Type B pancreatic cell (in vitro differentiated cells): ENCODE measurements around the gene SVOP. TPM values are rescaled to one million over a fixed set of nuclear protein-coding genes. Genes with fewer than 3 reads are reported as not detected.
"Not testable (repeated sequence)": the region's sequence is repeated elsewhere in the genome, so short reads cannot be mapped to it uniquely, and the experiment has no call there.

Experiments used
- DNase-seq: peaks from one replicate; pipeline ENCODE4 v3.0.0; 2021; ENCODE audit warnings: mixed read lengths; ENCODE audit not compliant: unreplicated experiment; ENCODE audit errors: extremely low spot score
- H3K27ac Mint-ChIP-seq: 2 replicates; pipeline ENCODE4 v1.8.0; 2021; ENCODE audit warnings: mild to moderate bottlenecking, mixed read lengths
- H3K27me3 Mint-ChIP-seq: 2 replicates; pipeline ENCODE4 v1.8.0; 2021; ENCODE audit warnings: mixed read lengths
- H3K36me3 Mint-ChIP-seq: 2 replicates; pipeline ENCODE4 v1.8.0; 2021; ENCODE audit warnings: mixed read lengths
- H3K4me1 Mint-ChIP-seq: one replicate; pipeline ENCODE4 v1.8.0; 2021; ENCODE audit warnings: mixed read lengths; ENCODE audit not compliant: unreplicated experiment
- H3K4me3 Mint-ChIP-seq: 2 replicates; pipeline ENCODE4 v1.8.0; 2021; ENCODE audit warnings: mild to moderate bottlenecking, mixed read lengths
- H3K9me3 Mint-ChIP-seq: 2 replicates; pipeline ENCODE4 v1.8.0; 2021; ENCODE audit warnings: mixed read lengths
- CTCF ChIP-seq: fragments of 200-600 bp; sonication (generic); conservative IDR thresholded peaks from 2 replicates; pipeline ENCODE4 v1.5.0; 2021; ENCODE audit warnings: antibody characterized with exemption, mild to moderate bottlenecking
- total RNA-seq: library from RNA; stranded (reverse); gene quantifications from 2 replicates; pipeline ENCODE4 v1.2.1, GENCODE V29; 2021; ENCODE audit warnings: low replicate concordance

The SVOP gene
- total RNA-seq, 1 donor from 2014 or later = 3.6 TPM

GRCh38 chr12:109064143-109064542 is 43.3 kb upstream of the SVOP start:
- no peaks in the 10 kb centered on the region for H3K27me3 Mint-ChIP-seq
- no peak overlapping the region for H3K27ac Mint-ChIP-seq
- H3K4me1 Mint-ChIP-seq = peaks cover 1% of the 10 kb centered on the region
- H3K4me3 Mint-ChIP-seq = no peak overlapping the region
- no peak for DNase-seq
- no peaks in the 10 kb centered on the region for H3K9me3 Mint-ChIP-seq
- H3K36me3 Mint-ChIP-seq = peaks cover 13% of the 10 kb centered on the region
- TF ChIP-seq CTCF = no peak

GRCh38 chr12:109058773-109059172 is 37.9 kb upstream of the SVOP start:
- Mint-ChIP-seq H3K9me3 (no peaks in the 10 kb centered on the region), H3K4me3 (no peak overlapping the region), H3K36me3 (peaks cover 5% of the 10 kb centered on the region), H3K27me3 (no peaks in the 10 kb centered on the region), H3K4me1 (peaks cover 3% of the 10 kb centered on the region), H3K27ac (no peak overlapping the region)
- DNase-seq = no peak
- no peak for TF ChIP-seq CTCF

DNA sequence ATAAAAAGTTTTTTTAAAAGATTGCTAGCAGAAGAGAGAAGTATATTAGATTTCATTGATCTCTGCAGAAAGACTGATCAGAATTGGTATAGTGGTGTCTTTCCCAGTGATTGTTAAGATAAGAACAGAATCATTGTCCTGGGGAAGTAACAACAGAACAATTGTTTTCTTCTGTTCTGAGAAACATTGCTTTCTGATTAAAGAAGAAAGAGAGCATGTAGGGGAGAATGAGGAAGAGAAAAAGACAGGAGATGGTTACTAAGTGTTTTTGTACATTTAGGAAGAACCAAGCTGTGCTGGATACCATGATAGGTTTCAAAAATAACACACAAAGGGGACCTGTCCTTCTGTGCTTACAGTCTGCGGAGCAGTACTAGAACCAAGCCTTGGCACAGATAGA is 36.5 kb upstream of the SVOP start:
- no peak for TF ChIP-seq CTCF
- Mint-ChIP-seq H3K9me3 (no peaks in the 10 kb centered on the region), H3K27me3 (no peaks in the 10 kb centered on the region), H3K36me3 (no peaks in the 10 kb centered on the region), H3K4me1 (peaks cover 8% of the 10 kb centered on the region), H3K4me3 (no peak overlapping the region), H3K27ac (no peak overlapping the region)
- DNase-seq = no peak

DNA sequence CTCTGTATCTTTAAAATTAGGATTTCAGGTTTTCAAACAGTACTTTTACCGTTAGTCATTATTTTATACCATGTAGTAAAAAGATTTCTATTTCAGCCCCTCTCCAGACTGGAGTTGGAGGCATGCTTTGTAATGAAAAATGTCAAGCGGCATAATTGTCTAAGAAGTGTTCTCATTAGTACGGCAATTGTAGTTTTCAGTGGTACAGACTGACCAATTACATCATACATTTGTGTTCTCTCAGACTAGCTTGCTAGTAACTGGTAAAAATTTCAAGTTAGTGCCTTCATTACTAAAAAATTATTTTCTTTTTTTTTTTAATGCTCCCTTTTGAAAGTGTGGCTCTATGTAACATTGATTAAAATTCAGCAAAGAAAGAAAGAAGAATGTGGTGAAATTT is 36.0 kb upstream of the SVOP start:
- H3K9me3 Mint-ChIP-seq = no peaks in the 10 kb centered on the region
- TF ChIP-seq CTCF = no peak

GRCh38 chr12:109054520-109054919 is 33.7 kb upstream of the SVOP start:
- H3K36me3 Mint-ChIP-seq = no peaks in the 10 kb centered on the region
- TF ChIP-seq CTCF = no peak
- no peak overlapping the region for H3K27ac Mint-ChIP-seq
- no peak for DNase-seq
- no peak overlapping the region for H3K4me3 Mint-ChIP-seq
- H3K9me3 Mint-ChIP-seq = no peaks in the 10 kb centered on the region
- no peaks in the 10 kb centered on the region for H3K27me3 Mint-ChIP-seq
- peaks cover 14% of the 10 kb centered on the region for H3K4me1 Mint-ChIP-seq

More for the DNA sequence above, 36.0 kb upstream of the SVOP start:
- H3K4me3 Mint-ChIP-seq = no peak overlapping the region
- no peak overlapping the region for H3K27ac Mint-ChIP-seq
- no peak for DNase-seq
- H3K27me3 Mint-ChIP-seq = no peaks in the 10 kb centered on the region
- peaks cover 13% of the 10 kb centered on the region for H3K4me1 Mint-ChIP-seq
- H3K36me3 Mint-ChIP-seq = no peaks in the 10 kb centered on the region

- H3K9me3 Mint-ChIP-seq = not testable (repeated sequence)
- H3K4me3 Mint-ChIP-seq = peak overlapping the region; percentile 98
- peak overlapping the region; percentile 89 for H3K27ac Mint-ChIP-seq
Observed at GRCh38 chr12:109054124-109054513, 33.3 kb upstream of the SVOP start.

More at GRCh38 chr12:109054124-109054513, 33.3 kb upstream of the SVOP start:
- not testable (repeated sequence) for H3K27me3 Mint-ChIP-seq, DNase-seq, H3K36me3 Mint-ChIP-seq
- H3K4me1 Mint-ChIP-seq = peaks cover 14% of the 10 kb centered on the region
